ENCODE measurements around the gene UGT1A6.

The UGT1A6 gene

DNA sequence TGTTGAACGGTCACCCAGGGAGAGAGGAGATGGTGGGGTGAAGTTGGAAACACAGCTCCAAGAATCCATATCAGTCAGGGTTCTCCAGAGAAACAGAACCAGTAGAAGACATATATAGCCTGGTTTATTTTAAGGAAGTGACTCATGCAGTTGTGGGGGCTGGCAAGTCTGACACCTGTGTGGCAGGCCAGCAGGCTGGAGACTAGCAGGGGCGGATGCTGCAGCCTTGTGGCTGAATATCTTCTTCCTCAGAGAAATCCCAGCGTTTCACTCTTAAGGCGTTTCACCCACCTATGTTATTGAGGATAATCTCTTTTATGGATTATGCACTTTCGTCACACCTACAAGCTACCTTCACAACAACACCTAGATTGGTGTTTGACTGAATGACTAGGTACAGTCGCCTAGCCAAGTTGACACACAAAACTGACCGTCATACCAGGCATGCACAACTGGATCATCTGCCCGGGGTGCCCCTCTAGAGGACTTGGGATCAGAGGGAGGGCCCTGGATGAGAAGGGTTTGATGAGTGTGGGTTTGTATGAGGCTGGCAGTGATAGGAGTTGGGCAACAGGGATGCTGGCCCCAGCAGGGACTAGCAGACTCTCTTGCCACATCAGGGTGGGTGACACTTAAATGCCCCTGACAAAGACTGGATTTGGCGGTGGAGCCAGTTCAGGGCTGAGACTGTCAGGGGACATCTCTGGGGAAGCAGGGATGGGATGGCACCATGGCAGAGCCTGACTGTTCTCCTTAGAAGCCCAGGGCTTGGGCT is 108.9 kb downstream of the UGT1A6 start:
- DNase-seq (ENCODE audit: low spot score) = no peak

- DNase-seq (ENCODE audit: low spot score) = no peak
These were observed 109.6 kb downstream of the UGT1A6 start for GRCh38 chr2:233802132-233802815.

DNA sequence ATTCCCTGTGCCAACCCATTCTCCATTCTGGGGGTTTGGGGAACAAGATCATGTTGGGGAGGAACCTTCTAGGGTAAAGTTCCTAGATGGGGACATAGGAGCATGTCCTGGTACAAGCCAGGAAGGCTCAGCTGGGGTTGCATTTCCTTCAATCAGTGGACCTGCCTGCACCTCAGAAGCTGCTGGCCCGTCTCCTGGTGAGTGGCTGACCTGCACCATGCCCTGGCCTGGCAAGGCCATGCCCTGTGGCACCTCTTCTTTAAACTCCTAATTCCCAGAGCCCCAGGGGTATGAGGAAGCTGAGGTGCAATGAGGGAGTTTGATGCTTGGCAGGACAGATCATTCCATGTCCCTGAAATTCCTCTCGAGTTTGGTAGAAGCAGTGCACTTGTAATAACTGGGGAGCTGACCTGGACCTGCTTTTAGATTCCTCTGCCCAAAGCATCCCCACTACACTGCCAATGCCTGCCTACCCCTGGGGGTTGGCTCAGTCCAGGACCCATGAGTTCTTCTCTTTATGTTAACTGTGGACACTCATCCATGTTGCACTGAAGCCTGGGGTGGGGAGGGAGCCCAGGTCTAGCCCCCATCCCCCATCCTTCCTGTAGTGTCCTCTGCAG is 110.7 kb downstream of the UGT1A6 start:
- no peak for DNase-seq (ENCODE audit: low spot score)

GRCh38 chr2:233803994-233804393 is 111.3 kb downstream of the UGT1A6 start:
- no peak for DNase-seq (ENCODE audit: low spot score)

DNA sequence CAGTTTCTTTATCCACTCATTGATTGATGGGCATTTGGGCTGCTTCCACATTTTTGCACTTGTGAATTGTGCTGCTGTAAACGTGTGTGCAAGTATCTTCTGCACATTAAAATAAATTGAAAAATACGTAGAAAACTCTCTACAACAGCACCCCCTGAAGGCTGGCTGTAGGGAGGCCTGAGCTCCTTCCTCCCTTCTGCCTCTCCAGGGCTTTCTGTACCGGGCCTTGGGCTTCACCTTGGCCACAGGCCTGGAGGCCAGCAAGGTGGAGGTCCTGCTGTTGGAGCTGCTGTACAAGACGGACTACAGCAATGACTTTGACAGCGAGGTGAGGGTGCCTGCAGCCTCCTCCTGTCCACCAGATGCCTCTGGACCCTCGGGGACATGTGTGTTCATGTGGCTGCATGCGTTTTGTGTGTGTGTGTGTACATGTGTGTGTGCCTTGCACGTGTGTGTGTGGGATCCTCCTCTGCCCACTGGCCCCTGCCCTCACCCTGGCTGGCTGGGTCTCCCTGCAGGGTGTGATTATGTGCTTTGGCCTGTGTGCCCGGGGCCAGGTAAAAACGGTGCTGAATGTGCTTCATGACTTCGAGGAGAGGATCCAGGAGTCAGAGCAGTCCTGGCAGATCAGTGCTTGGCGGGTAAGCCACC is 114.7 kb downstream of the UGT1A6 start:
- DNase-seq (ENCODE audit: low spot score) = no peak

GRCh38 chr2:233807966-233808935 is 115.6 kb downstream of the UGT1A6 start:
- DNase-seq (ENCODE audit: low spot score) = no peak

DNA sequence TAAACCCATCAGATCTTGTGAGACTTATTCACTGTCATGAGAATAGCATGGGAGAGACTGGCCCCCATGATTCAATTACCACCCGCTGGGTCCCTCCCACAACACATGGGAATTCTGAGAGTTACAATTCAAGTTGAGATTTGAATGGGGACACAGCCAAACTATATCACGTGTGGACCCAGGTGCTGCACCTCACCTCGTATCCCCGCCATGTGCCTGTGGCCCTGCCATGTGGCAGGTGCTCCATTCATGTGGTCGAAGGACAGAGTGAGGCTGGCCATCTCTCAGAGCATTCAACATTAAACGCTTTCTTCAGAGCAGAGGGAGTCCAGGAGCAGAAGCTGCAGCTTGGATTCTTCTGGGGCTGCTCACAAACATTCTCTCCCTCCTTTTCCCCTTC is 117.7 kb downstream of the UGT1A6 start:
- no peak for DNase-seq (ENCODE audit: low spot score)

- no peak for DNase-seq (ENCODE audit: low spot score)
These were observed 118.4 kb downstream of the UGT1A6 start for GRCh38 chr2:233811087-233811486.

DNA sequence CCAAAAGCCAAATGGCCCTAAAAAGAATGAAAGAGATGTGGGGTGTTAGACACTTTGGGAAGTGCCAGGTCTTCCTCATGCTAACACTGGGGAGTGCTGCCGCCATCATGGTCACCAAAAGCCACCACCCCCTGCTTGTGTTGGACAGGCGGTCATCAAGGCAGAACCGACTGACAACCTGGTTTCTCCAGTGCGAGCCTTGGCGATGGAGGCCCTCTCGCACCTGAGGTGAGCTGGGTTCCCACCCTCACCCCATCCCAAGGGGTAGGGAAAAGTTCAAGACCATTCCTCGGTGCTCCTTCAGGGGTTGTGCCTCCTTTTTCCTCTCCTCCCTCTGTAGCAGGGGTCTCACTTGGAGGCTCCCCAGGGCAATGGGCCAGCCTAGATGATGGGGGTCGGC is 119.0 kb downstream of the UGT1A6 start:
- DNase-seq (ENCODE audit: low spot score) = no peak

DNA sequence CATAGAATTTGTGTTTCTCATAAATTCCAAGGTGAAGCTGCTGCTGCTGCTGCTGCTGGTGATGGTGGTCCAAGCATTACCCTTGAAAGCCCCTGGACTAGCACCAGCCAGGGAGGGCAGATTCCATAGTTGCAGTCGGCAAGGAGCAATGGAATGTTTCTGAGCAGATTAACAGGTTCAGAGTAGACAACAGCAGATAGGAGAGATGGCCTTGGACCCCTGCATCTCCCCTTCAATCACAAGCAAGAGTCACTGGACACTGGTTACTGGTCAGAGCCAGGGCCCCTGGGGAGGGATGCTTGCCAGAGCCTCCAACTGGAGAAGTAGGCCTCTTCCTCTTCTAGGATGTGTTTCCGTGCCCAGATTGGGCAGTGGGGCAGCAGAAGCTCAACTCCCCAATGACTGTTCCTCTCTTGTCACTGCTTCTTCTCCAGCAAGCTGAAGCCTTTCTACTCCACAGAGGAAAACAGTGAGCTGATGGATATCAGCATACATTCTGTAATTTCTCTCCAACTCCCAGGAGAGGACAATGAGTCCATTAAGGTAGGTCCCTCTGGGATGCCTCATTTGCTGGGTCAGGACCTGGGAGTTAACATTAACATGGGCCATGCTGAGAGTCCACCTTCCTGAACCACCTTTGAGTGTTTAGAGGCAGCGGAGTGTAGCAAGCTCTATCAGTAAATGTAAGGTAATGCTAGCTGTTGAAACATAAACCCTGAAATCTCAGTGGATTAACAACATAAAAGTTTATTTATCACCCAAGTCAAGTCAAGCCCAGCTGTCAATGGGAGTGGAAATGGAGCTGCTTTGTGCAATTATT is 120.8 kb downstream of the UGT1A6 start:
- DNase-seq (ENCODE audit: low spot score) = no peak

- no peak for DNase-seq (ENCODE audit: low spot score)
These were observed 121.6 kb downstream of the UGT1A6 start for GRCh38 chr2:233814056-233814835.

- no peak for DNase-seq (ENCODE audit: low spot score)
These were observed 123.2 kb downstream of the UGT1A6 start for GRCh38 chr2:233815861-233816260.

- DNase-seq (ENCODE audit: low spot score) = no peak
These were observed 123.6 kb downstream of the UGT1A6 start for GRCh38 chr2:233816334-233816733.

DNA sequence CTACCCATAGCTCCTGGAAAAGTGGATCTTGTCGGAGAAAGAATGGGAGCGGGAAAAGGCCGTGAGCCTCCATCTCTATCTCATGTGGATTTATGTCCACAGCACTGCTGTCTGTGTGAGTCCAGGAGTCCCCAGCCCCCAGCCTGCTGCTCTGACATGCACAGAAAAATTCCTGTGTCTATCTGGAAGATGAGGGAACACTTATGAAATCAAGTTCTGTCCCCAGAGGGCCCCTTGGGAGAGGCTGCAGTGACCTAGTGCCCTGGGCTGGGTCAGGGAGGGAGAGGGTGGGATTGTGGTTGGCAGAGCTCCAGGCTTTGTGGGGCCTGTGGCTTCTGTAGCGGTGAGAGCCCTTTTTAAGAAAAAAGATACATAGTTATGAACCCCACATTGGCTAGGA is 124.1 kb downstream of the UGT1A6 start:
- DNase-seq (ENCODE audit: low spot score) = no peak

GRCh38 chr2:233817361-233817911 is 124.7 kb downstream of the UGT1A6 start:
- DNase-seq (ENCODE audit: low spot score) = no peak

DNA sequence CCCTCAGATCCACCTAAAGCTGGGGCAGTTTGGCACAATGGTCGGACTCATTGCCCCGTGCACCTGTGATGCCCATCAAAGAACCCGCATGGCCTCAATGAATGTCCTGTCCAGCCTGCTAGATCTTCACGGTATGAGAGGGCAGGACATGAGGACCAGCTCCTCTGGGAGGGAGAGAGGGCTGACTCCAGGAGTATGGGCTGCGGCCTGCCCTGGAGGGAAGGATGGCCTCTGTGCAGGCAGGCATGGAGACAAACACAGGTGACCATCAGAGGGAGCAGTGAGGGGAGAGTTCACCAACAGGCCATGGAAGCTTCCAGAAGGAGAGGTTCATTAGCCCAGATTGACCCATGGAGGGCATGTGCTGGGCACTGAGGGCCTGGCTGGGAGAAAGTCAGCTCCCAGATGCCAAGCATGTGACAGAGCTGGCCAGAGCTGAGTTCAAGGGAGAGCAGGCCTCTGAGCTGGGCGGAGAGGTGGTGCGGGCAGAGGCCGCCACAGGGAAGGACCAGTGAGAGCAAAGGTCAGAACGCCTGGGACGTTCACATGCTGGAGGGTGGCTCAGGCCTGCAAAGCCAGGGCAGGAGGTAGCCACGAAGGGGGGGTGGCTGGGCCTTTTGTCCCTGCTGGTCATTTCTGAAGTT is 125.4 kb downstream of the UGT1A6 start:
- DNase-seq (ENCODE audit: low spot score) = no peak

GRCh38 chr2:233818639-233819621 is 126.2 kb downstream of the UGT1A6 start:
- DNase-seq (ENCODE audit: low spot score) = no peak
